NB4 (cell line): ENCODE data around the gene TMEM131L.

Source experiments
- CTCF ChIP-seq: IDR thresholded peaks from one replicate; pipeline ENCODE4 v1.5.1; 2012; ENCODE audit warnings: low read depth, low read length
- MAX ChIP-seq: IDR thresholded peaks from 2 replicates; pipeline ENCODE4 v1.6.1; 2011; ENCODE audit warnings: low read depth, low read length
- MYC ChIP-seq: IDR thresholded peaks from 2 replicates; pipeline ENCODE4 v1.6.1; 2011; ENCODE audit warnings: low read depth, low read length
- POLR2A ChIP-seq: IDR thresholded peaks from 2 replicates; pipeline ENCODE4 v1.6.1; 2011; ENCODE audit warnings: mild to moderate bottlenecking; ENCODE audit not compliant: insufficient read length; ENCODE audit errors: extremely low read depth

GRCh38 chr4:153652051-153652784, 186.1 kb downstream of the TMEM131L start:
- no peak for TF ChIP-seq CTCF
- TF ChIP-seq POLR2A = no peak
- no peak for TF ChIP-seq MYC
- no peak for TF ChIP-seq MAX
